DMS153 treated with DMSO at 0.1 percent for 48 hours (cell line): ENCODE data around the gene RASA3.
"Not testable (repeated sequence)": the region's sequence is repeated elsewhere in the genome, so short reads cannot be mapped to it uniquely, and the experiment has no call there.

Source experiments
- DNase-seq: peaks from one replicate; lab custom pipeline; 2025; ENCODE audit not compliant: unreplicated experiment; lab: John Stamatoyannopoulos, UW

Gene RASA3

GRCh38 chr13:113996081-113996911, 136.1 kb downstream of the RASA3 start:
- no peak for DNase-seq

GRCh38 chr13:113995051-113995601, 137.3 kb downstream of the RASA3 start:
- DNase-seq, result no peak

- DNase-seq, result no peak
Observed at GRCh38 chr13:113992276-113993005, 140.0 kb downstream of the RASA3 start.

GRCh38 chr13:113991676-113992179, 140.7 kb downstream of the RASA3 start:
- no peak for DNase-seq

GRCh38 chr13:113991191-113991669, 141.2 kb downstream of the RASA3 start:
- DNase-seq, result no peak

GRCh38 chr13:113990321-113990837, 142.0 kb downstream of the RASA3 start:
- no peak for DNase-seq

GRCh38 chr13:113989585-113990300, 142.7 kb downstream of the RASA3 start:
- DNase-seq, result no peak

GRCh38 chr13:113988859-113989258, 143.6 kb downstream of the RASA3 start:
- not testable (repeated sequence) for DNase-seq

GRCh38 chr13:113982296-113982661, 150.1 kb downstream of the RASA3 start:
- no peak for DNase-seq

GRCh38 chr13:113981611-113982295, 150.7 kb downstream of the RASA3 start:
- DNase-seq, result no peak

- peak; percentile 95 for DNase-seq
Observed at GRCh38 chr13:113981194-113981605, 151.2 kb downstream of the RASA3 start.

- no peak for DNase-seq
Observed at GRCh38 chr13:113980489-113981064, 151.8 kb downstream of the RASA3 start.

- DNase-seq, result no peak
Observed at GRCh38 chr13:113979791-113980471, 152.5 kb downstream of the RASA3 start.

- peak; percentile 20 for DNase-seq
Observed at GRCh38 chr13:113978741-113979481, 153.5 kb downstream of the RASA3 start.

GRCh38 chr13:113977976-113978375, 154.4 kb downstream of the RASA3 start:
- no peak for DNase-seq

- DNase-seq, result no peak
Observed at GRCh38 chr13:113976711-113977684, 155.4 kb downstream of the RASA3 start.

- no peak for DNase-seq
Observed at GRCh38 chr13:113975416-113975815, 157.0 kb downstream of the RASA3 start.
